NCI-H526 (cell line): ENCODE data around the gene AP1G2.
A peak's percentile ranks its signal among the peaks of the same experiment; 100 is the strongest.

Experiments used
- DNase-seq, 2 experiments: peaks; one replicate each; lab custom pipeline; 2025; lab: John Stamatoyannopoulos, UW

The AP1G2 gene

GRCh38 chr14:23571701-23572523 lies 4.3 kb upstream of the AP1G2 start:
- no peak for DNase-seq

GRCh38 chr14:23570806-23571483 lies 3.4 kb upstream of the AP1G2 start:
- DNase-seq: no peak

GRCh38 chr14:23569443-23570151 lies 2.0 kb upstream of the AP1G2 start:
- DNase-seq: peak; percentile 43 to 52

- peak in 1 of 2 experiments; percentile 51 for DNase-seq
These were observed 1.2 kb upstream of the AP1G2 start for GRCh38 chr14:23568600-23569331.

- DNase-seq: no peak
These were observed 519 bp upstream of the AP1G2 start for GRCh38 chr14:23568021-23568599.

- DNase-seq: no peak
These were observed 809 bp downstream of the AP1G2 start for GRCh38 chr14:23566778-23567185.

GRCh38 chr14:23566112-23566777 lies 1.3 kb downstream of the AP1G2 start:
- no peak for DNase-seq

GRCh38 chr14:23565626-23566025 lies 2.0 kb downstream of the AP1G2 start:
- no peak for DNase-seq

- no peak for DNase-seq
These were observed 2.7 kb downstream of the AP1G2 start for GRCh38 chr14:23564876-23565275.

GRCh38 chr14:23564181-23564812 lies 3.3 kb downstream of the AP1G2 start:
- DNase-seq: no peak

GRCh38 chr14:23563473-23564180 lies 4.0 kb downstream of the AP1G2 start:
- DNase-seq: no peak

GRCh38 chr14:23562822-23563472 lies 4.6 kb downstream of the AP1G2 start:
- DNase-seq: peak; percentile 23 to 69

- no peak for DNase-seq
These were observed 5.4 kb downstream of the AP1G2 start for GRCh38 chr14:23561873-23562821.

- DNase-seq: no peak
These were observed 6.3 kb downstream of the AP1G2 start for GRCh38 chr14:23561259-23561658.

- no peak for DNase-seq
These were observed 7.6 kb downstream of the AP1G2 start for GRCh38 chr14:23559926-23560520.

- DNase-seq: peak in 1 of 2 experiments; percentile 65
These were observed 8.3 kb downstream of the AP1G2 start for GRCh38 chr14:23559010-23559925.
